ENCODE data around the gene CHRNG.

Gene CHRNG

DNA sequence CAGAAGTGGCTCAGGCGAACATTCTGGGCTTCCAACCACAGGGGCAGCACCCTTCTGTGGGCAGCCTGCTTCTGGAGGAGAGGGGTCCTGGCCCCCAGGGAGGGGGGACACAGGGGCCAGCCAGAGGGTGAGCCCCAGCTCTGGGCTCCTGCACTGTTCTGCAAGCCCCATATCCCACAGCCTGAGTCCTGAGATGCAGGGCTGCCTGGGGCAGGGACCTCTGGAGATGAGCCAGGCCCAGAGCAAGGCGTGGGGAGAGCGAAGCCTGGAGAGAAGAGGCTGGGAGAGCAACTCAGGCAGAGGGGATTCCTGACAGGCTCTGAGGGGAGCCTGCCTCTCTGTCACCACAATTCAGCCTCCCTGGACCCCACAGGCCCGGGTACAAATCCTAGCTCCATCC, 32.8 kb upstream of the CHRNG start:
- DNase-seq, result no peak

DNA sequence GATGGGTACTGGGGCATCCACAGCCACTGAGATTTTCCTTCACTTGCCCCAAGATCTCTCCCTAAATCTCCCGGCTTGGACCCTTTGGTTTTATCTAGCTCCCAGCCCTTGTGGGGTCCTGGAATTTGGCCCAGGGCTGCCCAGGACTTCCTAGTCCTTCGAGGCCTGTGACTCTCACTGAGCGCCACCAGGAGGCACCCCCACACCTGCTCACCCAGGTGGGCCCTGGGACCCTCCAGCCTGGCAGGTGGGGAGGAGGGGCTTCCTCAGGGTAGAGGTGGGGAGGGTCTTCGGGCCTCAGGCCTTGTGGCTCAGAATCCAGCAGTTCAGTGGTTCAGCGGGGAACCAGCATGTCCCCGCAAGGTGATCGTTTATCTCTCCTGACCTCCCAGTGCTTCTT, 31.2 kb upstream of the CHRNG start:
- DNase-seq, result no peak

DNA sequence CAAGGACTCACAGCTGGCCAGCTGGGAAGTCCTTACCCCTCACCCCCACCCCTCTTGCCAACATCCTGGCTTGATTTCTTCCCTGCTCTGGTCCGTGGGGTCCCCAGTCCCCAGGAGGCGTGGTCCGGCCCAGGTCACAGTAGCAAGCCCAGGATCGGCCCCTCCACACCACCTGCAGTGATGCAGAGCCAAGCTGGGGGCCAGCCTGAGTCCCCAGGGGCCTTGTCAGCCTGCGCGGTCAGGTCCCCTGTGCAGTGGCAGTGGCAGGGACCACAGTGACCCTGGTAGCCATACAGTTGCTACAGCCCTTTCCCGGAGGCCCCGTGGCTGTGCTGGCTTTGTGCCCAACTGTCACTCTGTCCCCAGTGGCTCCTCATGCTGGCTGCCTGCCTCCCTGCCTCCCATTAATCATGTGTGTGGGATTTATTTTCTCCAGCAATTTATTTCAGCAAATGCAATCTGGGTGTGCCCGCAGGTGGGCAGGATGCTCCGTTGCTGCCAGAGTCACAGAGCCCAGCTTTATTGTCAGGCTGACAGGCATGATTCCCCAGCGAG, 28.1 kb upstream of the CHRNG start:
- DNase-seq, result no peak

DNA sequence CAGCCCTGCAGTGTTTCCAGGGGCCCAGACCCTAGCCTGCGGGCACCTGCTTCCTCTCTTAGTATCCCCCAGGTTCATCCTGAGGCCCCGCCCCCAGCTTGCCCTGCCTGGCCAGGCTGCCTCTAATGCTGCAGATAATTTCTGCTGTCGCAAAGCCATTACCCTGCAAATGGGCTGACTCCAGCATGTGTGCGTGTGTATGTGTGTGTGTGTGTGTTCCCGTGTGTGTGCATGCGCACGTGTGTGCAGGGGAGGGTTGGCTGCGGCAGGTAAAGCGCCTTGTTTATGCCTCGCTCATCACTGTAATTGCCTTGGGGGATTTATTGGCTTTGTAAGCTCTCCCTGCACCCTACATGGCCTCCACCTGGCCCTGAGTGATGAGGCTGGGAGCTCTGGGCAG, 26.9 kb upstream of the CHRNG start:
- no peak for DNase-seq

DNA sequence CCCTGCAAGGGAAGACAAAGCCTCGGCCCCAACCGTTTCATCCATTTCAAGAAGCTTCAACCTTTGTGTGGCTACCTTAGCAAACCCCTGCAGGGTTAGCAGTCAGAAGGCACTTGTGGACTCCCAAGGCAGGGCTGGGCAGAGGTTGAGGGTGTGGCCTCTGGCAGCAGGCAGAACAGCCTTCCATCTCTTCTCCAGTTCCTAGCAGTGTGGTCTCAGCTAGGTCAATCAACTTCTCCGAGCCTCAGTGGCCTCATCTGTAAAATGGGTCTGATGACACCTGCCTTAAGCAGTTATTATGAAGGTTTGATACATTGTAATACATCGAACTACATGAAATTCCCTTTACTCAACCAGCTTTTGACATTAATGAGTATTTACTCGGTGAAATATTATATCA, 26.1 kb upstream of the CHRNG start:
- DNase-seq, result no peak

DNA sequence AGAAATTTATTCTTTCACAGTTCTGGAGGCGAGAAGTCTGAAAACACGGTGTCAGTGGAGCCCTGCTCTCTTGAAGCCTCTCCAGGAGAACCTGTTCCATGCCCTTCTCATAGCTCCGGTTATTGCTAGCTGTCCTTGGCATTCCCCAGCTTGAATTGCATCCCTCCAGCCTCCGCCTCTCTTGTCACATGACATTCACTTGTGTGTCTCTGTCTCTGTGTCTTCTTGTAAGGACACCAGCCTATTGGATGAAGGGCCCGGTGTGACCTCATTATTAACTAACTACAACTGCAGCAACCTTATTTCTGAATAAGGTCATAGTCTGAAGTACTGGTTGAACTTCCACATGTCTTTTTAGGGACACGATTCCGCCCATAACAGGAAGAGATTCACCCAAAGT, 23.9 kb upstream of the CHRNG start:
- DNase-seq, result no peak

DNA sequence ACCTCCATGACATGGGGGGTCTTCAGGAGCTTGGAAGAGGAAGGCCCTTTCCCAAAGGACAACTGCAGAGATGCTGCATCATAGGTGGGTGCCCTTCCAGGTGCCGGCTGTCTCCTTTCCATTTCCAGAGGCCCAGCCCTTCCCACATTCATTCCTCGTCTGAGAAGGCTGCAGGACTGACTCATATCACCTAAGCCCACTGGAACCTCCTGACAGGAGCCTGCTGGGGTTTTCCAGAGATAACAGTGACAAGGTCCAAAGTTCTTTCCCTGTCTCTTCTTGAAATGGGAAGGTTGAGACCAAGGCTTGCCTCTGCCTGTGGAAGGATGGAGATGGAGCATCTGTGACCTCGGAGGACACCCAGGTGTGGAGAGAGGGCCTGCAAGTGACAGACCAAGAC, 22.9 kb upstream of the CHRNG start:
- no peak for DNase-seq

DNA sequence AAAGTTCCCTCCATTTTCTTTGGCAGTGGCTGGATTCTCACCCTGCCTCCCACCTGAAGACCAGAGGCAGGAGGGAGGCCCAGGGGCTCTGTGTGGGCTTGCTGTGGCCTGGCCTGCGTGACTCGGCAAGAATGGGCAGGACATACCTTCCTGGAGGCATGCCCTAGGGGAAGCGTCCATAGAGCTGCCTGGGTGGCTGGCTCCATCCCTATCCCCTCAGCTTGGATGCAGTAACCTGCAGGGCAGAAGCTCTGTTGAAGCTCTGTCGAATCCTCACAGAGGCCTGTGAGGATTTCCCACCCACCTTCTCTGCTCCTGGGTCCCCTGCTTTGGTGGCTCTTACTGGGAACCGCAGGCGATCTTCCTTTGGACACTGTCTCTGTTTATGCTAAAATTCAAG, 20.6 kb upstream of the CHRNG start:
- no peak for DNase-seq

DNA sequence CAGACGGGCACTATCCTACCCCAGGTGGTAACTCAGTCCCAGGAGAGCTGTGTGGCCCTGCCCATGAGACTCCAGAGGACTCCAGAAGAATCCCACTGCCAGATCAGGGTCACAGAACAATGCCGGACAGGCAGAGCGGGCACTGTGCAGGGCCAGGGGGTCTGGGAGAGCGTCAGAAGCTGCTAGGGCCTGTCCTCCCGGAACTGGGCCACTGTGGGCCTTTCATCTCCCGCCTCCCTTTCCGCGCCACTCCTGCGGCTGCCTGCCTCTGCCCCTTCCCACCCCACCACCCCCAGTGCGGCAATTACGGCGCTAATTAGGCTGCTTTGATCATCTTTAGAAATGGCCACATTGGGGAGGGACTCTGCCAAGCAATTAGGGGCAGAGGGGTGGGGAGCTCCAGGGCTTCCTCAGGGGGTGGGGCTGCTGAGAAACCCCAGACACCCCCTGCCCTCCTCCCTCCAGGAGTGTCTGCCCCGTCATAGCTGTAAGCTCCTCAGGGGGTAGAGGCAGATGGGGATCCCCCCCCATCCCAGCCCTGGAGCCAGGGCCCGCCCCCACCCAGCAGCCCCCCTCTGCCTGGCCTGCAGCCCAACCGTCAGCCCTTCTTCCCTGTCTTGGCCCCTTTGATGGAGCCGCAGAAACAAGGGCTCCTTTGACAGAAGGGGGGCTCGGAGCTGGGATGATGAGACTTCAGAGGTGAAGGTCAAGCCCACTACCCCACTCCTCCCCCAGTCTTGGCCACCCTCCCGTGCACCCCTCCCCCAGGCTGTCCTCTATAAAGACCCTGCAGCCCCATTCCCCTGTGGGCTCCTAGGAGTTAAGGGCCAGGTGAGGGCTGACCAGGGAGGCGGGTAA, 19.7 kb upstream of the CHRNG start, which contains the start of gene PRSS56:
Gene PRSS56, plus strand, starts transcription at position 808 of the 858 bp plus-strand sequence. CDS start 211 bp downstream, outside the sequence.
- DNase-seq, result no peak

DNA sequence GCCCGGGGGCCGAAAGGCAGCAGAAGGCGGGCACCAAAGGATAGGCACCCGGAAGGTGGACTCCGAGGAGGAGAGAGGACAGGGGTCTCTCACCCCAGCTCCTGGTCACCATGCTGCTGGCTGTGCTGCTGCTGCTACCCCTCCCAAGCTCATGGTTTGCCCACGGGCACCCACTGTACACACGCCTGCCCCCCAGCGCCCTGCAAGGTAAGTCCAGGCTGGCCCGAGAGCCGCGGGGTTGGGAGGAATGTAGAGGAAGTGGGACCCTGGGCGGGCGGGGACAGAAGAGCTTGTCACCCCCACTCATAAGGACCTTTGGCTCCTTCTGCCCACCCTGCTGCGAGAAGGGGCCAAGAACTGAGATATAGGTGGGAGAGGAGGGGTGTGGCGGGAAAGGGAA, 19.0 kb upstream of the CHRNG start:
- DNase-seq, result no peak

DNA sequence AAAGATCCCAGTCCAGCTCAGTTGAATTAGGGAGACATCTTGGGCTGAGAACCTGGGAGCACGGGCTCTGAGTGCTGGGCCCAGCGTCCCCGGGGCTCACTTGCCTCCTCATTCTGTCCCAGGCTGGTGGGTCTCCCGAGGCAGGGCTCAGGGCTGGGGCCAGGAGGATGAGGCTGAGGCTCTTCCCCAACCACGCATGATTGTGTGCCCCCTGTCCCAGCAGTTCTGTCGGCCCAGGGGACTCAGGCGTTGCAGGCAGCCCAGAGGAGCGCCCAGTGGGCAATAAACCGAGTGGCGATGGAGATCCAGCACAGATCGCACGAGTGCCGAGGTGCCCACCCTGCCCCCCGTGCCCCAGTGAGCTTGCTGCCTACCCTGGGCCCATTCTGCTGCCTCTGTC, 18.4 kb upstream of the CHRNG start:
- DNase-seq, result no peak

DNA sequence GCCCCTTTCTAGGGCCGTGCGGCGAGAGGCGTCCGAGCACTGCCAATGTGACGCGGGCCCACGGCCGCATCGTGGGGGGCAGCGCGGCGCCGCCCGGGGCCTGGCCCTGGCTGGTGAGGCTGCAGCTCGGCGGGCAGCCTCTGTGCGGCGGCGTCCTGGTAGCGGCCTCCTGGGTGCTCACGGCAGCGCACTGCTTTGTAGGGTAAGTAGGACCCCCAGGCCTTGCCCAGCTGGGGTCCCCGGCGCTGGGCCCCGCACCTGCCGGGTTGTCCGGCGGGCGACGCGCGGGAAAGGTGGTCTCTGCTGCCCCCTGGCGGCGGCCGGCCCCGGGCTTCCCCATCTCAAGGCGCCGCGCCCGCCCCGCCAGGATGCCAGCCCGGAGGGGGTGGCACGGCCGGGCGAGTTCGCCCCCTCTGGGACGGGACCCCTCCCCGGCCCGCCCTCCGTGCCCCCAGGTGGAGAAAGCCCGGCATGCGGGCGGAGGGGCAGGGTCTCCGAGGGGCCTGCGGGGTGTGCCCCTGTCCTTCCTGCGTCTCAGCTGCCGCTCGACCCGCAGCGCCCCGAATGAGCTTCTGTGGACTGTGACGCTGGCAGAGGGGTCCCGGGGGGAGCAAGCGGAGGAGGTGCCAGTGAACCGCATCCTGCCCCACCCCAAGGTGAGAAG, 17.4 kb upstream of the CHRNG start:
- peak; percentile 28 for DNase-seq

DNA sequence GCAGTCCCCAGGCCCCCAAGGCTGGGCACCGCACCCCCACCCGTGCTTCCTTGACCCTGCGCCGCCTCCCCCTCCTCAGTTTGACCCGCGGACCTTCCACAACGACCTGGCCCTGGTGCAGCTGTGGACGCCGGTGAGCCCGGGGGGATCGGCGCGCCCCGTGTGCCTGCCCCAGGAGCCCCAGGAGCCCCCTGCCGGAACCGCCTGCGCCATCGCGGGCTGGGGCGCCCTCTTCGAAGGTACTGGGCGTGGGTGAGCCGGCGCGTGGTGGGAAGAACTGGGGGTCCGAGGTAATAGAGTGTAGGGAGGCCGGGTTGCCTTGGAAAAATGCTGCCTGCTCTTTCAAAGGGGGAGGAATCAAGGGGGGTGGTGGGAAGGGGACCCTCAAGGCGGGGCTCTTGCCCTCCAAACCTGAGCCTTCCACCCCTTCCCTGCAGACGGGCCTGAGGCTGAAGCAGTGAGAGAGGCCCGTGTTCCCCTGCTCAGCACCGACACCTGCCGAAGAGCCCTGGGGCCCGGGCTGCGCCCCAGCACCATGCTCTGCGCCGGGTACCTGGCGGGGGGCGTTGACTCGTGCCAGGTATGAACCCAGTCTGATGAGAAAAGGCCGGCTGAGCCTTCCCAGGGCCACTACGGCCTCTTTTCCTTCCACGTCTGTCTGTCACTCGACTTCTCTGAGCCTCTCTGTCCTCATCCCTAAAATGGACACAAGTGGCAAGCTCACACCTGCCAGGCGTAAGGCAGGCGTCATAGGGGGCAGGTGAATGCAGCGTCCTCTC, 16.7 kb upstream of the CHRNG start:
- DNase-seq, result no peak

DNA sequence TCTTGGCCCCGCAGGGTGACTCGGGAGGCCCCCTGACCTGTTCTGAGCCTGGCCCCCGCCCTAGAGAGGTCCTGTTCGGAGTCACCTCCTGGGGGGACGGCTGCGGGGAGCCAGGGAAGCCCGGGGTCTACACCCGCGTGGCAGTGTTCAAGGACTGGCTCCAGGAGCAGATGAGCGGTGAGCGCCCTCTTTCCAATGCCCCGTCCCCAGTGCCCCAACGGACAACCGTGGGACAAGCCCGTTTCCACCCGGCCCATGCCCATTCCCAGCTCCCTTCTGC, 16.1 kb upstream of the CHRNG start:
- no peak for DNase-seq

DNA sequence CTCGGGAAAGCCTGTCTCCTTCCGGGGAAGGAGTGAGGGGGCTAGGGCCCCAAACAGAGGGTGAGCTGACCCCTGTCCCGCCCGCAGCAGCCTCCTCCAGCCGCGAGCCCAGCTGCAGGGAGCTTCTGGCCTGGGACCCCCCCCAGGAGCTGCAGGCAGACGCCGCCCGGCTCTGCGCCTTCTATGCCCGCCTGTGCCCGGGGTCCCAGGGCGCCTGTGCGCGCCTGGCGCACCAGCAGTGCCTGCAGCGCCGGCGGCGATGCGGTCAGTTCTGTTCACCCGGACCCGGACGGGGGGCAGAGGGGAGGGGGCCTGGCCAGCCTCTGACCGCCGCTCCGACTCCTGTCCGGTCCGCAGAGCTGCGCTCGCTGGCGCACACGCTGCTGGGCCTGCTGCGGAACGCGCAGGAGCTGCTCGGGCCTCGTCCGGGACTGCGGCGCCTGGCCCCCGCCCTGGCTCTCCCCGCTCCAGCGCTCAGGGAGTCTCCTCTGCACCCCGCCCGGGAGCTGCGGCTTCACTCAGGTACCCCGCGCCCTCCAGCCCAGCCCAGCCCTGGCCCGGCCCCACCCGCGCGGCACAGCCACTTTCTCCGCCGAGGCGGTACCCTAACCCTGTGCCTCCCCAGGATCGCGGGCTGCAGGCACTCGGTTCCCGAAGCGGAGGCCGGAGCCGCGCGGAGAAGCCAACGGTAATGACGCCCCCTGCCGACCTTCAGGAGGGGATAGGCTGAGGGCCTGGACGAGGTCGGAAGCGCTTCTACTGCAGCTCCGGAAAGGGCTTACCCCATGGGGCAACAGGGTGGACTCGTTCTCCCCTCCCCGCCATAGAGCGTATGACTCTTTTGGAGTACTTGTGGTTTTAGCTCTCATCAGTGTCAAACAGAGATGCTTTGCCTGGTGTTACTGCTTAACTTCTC, 15.6 kb upstream of the CHRNG start:
- no peak for DNase-seq

DNA sequence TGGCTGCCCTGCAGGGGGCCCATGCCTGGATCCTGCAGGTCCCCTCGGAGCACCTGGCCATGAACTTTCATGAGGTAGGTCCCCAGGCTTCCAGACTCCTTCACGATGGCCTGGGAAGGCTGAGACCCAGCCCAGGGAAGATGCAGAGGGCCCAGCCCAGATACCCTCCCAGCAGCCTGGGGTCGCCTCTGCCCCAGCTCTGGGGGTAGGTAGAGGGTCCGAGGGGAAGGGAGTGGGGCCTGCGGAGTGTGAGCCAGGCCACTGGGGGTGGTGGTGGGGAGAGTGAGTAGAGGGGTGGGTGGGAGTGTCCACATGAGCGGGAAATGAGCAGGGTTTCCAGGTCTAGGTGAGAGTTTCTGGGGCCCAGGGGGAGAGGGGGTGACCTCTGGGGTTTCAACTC, 14.7 kb upstream of the CHRNG start:
- DNase-seq, result no peak

DNA sequence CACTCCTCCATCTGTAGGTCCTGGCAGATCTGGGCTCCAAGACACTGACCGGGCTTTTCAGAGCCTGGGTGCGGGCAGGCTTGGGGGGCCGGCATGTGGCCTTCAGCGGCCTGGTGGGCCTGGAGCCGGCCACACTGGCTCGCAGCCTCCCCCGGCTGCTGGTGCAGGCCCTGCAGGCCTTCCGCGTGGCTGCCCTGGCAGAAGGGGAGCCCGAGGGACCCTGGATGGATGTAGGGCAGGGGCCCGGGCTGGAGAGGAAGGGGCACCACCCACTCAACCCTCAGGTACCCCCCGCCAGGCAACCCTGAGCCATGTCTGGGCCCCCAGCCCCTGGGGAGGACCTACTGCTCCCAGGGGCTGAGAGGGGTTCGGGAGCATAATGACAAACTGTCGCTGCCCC, 14.3 kb upstream of the CHRNG start:
- no peak for DNase-seq

DNA sequence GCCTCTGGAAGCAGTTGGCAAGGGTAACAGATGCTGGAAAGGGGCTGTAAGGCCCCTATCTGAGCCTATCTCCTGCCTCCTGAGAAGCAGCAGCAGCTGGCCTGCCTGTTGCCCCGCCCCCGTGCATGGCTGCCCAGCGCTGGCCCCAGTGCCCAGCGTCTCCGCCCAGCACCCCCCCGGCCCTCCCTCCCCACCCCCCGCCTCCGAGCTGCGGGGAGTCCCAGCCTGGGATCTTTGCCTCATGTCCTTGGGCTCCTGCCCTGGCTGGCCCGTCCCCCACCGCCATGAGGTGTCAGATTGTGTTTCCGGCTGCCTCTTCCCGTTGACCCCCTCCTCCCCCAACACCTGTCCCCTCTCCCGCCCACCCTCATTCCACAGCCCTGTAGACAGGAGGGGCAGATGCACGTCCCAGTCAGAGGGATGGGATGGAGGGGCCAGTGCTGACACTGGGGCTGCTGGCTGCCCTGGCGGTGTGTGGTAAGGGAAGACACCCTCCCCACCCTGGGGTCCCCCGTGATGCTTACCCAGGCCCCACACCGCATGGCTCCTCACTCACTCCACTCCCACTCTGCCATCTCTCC, 13.6 kb upstream of the CHRNG start, which contains the start of gene CHRND:
Gene CHRND, plus strand, starts transcription at position 370 of the 581 bp plus-strand sequence. Its CDS starts 56 bp downstream, at position 426.
- DNase-seq, result no peak

DNA sequence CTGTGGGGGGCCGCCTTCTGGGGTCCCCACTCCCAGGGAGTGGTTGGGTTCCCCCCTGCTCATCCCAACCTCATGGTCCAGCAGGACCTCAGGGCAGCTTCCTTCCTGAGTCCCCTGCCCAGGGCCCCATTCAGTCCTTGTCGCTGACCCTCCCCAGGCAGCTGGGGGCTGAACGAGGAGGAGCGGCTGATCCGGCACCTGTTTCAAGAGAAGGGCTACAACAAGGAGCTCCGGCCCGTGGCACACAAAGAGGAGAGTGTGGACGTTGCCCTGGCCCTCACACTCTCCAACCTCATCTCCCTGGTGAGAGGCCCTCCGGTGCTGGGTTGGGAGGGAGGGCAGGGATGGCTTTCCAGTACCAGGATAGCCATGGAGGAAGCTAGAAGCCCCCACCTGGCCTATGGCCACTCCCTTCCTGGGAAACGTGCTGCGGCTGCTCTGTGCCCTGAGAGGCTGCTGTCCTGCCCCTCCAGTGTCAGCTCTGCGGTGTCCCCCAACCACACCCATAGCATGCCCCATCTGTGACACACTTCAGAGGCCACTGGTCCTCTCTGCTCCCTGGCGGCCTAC, 13.0 kb upstream of the CHRNG start:
- no peak for DNase-seq

DNA sequence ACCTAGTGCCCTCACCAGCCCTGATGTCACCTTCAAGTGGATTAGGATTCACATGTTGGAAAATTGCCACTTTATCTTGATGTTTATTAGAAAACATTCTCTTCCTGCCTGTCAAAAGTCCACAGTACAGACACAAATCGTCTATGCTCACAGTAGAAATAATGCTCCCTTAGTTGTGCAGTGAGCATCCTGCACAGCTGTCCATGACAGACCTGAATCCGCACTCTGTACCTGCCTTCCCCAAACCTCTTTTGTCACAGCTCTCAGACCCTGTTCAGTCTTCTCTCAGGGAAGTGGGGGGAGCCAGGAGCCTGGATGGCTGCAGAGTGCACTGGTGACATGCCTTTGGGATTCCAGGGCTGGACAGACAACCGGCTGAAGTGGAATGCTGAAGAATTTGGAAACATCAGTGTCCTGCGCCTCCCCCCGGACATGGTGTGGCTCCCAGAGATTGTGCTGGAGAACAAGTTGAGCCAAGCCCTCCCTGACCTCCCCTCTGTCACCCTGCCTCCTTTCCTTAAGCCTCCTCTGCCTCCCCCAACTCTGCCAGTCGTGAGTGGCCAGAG, 11.5 kb upstream of the CHRNG start:
- DNase-seq, result no peak

DNA sequence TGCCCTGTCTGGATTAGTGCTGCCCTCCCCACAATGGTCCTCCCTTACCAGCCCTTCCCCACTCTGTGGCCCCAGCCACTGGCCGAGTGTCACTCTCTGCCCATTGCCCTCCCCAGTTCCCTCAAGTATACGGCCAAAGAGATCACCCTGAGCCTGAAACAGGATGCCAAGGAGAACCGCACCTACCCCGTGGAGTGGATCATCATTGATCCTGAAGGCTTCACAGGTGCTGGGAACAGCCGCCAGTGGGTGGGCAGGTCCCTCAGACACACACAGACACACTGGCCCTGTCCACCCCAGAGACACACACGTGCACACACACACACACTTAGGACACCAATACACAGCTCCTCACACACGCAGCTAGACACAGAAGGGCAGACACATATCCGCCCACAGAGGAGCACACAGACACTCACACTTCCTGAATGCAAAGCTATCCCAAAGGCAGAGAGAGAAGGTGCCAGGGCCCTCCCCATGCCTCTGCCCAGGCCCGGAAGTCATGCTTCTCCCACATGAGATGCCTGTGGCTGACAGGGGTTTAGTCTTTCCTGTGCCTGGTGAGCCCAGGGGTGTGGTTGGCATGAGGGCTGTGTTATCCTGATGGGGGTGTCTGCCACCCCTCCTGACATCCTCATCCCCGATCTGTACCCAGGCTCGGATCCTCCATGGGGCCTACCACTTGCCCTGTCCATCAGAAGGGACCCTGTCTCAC, 10.6 kb upstream of the CHRNG start:
- no peak for DNase-seq
